ENCODE results near the gene RIPOR3.

Gene RIPOR3

DNA sequence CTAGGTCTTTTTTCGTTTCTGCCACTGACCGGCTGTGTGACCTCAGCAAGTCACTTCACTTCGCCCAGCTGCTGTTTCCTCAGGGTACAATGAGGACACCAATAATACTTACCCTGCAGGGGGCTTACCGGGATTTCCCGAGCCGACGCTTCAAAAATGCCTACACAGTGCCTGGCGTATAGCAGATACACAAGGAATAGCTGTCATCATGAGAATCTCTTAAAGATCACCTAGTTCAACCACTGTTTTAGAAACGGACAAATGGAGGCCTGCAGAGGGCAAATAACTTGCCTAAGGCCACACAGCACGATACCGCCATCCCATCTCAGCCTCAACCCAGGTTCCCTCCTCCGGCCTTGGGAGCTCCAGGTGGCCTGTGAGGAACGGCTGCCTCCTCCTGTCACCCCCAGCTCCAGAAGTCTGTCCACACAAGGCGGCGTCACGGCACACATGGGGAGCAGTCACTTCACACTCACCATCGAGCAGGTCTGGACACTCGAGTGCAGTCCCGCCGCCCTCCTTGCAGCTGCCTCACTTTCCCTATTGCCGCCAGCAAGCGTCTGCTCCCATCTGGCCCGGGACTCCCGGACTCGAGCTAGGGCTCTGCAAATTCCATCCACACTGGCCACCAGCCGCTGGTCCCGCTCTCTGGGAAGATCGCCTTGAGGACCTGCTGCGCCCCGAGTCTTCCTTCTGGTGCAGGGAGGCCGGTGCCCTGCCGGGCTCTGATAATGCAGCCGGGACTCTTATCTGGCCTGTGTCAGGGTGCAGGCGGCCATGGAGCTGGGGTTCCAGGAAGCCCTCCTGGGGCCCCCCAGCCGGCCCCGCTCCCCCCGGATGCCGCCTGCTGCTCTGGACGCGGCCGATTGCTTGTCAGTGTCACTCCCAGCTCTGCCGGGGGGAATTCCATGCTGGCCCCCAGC lies at the start of gene RIPOR3:
TSS of gene RIPOR3 (minus strand) at position 893 of the 923 bp plus-strand sequence. CDS start at position 479, 414 bp downstream.
- DNase-seq (ENCODE audit: insufficient read length, low spot score): no peak
- FAIRE-seq: no peak

DNA sequence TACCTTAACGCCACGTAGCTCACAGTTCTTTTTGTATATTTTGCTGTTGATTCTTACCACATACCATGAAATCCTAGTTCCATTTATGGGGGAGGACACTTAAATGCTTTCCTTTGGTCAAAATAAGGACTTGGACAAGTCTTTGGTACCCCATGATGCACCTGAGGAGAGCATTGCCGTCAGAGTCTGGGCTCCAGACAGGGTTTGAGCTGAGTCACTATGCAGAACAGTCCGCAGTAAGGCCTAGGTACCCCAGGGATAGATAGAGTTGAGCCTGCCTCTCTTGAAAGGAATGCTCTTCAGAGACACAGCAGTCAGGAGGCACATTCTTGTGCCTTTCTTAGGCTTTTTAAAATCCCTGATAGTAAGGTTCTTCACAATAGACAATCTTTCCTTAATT lies 46.0 kb upstream of the RIPOR3 start:
- DNase-seq (ENCODE audit: insufficient read length, low spot score) (no peak), FAIRE-seq (no peak)

GRCh38 chr20:50735813-50736212 lies 44.5 kb upstream of the RIPOR3 start:
- FAIRE-seq: no peak

GRCh38 chr20:50734730-50735679 lies 43.7 kb upstream of the RIPOR3 start:
- DNase-seq (ENCODE audit: insufficient read length, low spot score) (no peak), FAIRE-seq (no peak)

More at GRCh38 chr20:50735813-50736212, 44.5 kb upstream of the RIPOR3 start:
- DNase-seq (ENCODE audit: insufficient read length, low spot score): no peak

DNA sequence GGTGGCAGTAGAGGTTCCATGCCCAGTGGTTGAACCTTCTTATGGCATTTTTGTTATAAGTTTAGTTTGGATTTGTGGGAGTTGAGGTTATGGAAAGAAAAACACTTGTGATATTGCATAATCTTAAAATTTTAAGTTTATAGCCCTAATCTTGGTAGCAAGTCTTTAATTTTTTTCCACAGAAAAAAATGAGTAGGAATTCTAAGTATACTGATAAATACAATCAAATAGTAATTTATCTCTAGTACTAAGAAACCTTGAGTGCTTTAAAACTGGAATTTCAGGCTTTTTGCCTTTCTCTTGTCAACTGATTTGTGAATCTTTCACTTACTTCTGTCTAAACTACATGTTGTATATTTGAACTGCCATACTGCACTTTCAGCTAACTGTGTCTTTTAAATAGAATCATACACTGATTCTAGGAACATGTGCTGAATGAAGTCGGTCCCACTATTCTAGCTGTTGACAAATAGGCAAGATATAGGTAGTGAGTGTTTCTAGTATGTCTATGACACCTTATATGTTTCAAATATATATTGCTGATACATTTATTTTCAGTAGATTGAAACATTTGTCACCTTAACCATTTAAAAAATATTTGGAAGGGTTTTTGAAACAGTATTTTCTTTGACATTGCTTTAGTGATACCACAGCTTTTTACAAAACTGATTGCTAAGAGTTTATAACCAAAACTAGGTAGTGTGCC lies 42.5 kb upstream of the RIPOR3 start:
- peak; percentile 54 for FAIRE-seq
- DNase-seq (ENCODE audit: insufficient read length, low spot score): no peak

DNA sequence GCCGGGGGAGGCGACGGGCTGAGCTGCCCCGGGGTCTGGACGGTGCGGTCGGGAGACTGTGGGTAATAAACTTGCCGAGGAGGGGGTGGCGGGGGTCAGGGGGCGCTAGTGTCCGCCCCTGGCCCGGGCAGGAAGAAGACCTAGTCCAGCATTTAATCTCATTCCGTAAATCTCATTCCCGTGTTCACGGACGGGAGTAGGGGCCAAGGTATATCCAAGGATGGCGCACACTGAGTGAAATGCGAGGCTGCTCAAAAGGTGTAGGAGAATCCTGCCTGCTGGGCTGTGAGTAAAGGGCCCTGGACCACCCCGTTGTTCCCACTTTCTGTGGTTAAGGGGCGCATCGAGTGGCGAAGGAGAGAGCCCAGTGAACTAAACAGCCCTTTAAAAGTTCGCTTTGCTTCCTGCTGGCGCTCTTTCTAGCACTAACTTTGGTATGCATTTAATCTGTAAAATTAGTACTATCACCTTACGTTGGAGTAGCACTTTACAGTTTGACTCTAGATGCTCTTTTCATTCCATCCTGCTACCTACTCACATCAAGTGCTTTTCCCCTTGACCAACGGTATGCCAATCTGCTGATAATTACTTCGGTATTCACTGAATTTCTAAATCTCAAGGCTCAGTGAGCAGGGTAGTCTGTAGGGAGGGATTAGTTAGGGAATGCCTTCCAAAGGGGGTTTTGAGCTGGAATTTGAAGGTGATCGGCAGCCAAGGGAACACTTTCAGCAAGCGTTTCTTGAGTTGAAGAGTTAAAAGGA lies 40.8 kb upstream of the RIPOR3 start:
- FAIRE-seq: peak; percentile 76
- DNase-seq (ENCODE audit: insufficient read length, low spot score): no peak

DNA sequence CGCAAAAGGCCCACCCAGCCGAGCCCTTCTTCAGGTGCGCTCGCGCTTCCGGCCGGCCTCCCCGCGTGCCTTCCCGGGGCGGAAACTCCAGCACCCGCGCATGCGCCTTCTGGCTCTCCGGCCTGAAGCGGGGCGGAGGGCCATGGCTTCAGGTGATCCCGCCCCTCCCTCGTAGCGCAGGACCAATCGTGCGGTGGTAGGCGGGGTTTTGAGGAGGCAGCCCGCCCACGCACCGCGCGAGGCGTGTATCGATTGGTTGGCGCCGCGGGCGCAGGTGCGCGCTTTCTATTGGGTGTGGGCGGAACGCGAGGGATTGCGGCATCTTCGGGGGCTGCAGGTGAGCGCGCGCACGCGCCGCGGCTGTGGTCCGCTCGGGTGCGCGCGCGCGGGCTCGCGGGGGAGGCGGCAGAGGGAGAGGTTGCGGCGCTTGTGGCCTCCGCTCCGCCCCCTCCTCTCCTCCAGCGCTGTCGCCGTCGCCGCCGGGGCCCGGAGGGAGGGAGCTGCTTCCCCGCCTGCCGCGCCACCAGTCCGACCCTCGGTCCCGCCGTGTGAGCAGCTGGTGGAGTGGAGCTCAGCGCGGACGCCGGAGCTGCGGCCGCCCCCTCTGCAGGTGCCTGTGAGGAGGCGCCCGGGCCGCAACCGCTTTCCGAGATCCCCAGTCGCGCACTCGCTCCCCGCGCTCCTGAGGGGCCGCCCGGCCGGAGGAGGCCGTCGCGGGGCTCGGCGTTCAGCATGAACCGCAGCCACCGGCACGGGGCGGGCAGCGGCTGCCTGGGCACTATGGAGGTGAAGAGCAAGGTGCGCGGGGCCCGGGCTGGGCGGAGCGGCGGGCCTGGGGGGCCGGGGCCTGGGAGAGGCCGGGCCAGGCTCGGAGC lies 40.0 kb upstream of the RIPOR3 start, which contains the start of gene PARD6B:
TSS of gene PARD6B (plus strand) at position 526 of the 875 bp plus-strand sequence. CDS start at position 733, 207 bp downstream.
- DNase-seq (ENCODE audit: insufficient read length, low spot score) (peak; percentile 100), FAIRE-seq (peak; percentile 100)

- FAIRE-seq (no peak), DNase-seq (ENCODE audit: insufficient read length, low spot score) (no peak)
Measured at GRCh38 chr20:50730765-50731054, 39.4 kb upstream of the RIPOR3 start.

DNA sequence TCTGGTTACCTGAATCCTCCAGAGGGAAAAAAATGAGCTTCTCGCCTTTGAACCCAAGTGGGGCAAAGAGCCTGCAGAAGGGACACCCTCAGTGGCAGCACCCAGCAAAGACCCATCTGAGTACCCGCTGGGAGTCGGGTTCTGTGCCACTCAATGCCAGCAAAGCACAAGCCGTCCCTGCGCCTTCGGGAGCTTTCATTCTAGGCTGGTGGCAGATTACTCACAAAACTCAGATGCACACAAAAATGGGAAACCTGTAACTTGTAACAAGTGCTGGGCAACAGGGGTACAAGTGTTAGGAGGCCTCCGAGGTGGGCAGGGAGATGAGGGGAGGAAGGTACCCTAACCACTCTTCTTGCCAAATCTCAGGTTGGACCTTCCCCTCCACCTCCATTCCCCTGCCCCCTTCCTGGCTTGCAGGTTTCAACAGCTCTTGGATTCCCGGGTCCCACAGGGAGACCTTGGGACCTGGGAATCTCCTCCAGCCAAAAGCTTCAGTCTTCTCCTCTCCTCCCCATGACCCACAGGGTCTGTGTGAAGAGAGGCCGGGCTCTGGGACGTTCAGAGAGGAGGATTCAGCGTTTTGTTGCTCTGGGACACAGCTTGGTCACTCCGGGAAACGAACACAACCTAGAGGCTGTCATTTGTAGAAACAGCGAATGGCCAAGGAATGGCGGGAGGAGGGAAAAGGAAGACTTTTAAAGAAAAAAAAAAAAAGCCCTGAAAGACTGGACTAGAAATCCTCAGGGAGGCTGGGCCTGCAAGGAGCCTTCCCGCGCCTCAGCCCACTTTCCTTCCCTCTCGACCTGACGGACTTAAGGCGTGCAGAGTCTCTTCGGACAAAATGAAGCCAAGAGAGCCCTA lies 38.8 kb upstream of the RIPOR3 start:
- FAIRE-seq (peak; percentile 44), DNase-seq (ENCODE audit: insufficient read length, low spot score) (no peak)

DNA sequence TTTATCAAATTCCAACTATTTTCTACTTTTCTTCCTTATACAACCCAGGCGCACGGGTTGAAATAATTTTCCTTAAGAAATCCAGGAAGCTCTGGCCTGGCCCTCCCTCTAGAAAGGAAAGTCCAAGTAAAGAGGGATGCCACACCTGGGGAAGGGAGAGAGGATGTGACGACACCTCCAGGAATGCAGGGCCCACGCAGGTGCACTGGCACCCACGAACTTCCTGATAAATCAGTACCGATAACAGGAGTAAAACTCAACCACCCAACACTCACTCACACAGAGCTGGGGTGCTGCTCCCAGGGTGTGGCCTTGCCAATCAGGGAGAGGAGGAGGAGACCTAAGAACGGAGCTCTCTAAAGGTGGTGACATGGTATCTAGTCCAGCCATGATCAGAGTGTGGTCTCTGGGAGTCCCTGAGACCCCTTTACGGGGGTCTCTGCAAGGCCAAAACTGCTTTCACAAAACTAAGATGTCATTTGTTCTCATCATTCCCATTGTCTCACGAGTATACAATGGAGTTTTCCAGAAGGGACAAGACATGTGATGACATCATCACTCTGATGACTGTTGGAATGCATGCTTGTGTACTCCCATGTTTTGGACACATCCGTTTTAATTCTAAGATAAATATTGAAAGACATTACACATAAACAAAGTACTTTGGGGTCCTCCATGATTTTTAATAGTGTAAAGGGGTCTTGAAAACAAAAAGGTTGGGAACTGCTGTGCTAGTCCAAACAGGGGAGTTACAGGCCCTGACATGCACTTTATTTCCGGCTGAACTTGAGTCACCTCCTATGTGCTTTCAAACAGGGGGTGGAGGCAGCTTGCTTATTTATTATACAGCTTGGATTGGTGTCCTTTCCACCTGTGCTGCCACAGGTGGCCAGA lies 37.9 kb upstream of the RIPOR3 start:
- DNase-seq (ENCODE audit: insufficient read length, low spot score) (no peak), FAIRE-seq (peak; percentile 69)

DNA sequence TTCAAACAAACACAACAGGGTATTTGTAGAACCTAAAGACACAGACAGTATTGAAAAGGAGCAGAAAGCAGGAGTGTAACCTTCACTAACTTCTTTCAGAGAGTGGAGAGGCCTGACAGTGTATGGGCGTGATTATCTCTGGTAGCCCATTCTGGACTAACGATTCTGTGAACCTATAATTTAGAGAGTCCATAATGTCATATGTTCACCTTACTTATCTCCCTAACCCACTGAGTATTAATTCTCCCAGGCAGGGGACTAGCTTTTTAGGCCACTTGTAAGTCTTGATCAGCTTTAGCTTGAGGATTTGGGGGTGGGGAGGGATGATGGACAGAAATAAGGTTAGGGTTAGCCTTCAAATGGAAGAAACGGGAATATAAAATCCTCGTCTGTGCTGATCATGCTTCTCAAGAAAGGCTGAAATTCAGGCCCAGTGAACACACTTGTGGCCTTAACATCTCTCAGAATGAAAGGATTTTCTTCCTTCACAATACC lies 37.2 kb upstream of the RIPOR3 start:
- DNase-seq (ENCODE audit: insufficient read length, low spot score) (no peak), FAIRE-seq (no peak)

GRCh38 chr20:50727792-50728485 lies 36.6 kb upstream of the RIPOR3 start:
- DNase-seq (ENCODE audit: insufficient read length, low spot score) (no peak), FAIRE-seq (no peak)

GRCh38 chr20:50726955-50727791 lies 35.8 kb upstream of the RIPOR3 start:
- no peak for DNase-seq (ENCODE audit: insufficient read length, low spot score)

DNA sequence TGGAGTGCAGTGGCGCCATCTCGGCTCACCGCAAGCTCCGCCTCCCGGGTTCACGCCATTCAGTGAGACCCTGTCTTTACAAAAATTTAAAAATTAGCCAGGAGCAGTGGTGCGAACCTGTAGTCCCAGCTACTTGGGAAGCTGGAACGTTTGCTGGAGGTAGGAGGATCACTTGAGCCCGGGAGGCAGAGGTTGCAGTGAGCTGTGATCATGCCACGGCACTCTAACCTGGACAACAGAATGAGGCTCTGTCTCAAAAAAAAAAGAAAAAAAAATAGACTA lies 34.3 kb upstream of the RIPOR3 start:
- no peak for FAIRE-seq
- DNase-seq (ENCODE audit: insufficient read length, low spot score): no peak

More at GRCh38 chr20:50726955-50727791, 35.8 kb upstream of the RIPOR3 start:
- no peak for FAIRE-seq

- DNase-seq (ENCODE audit: insufficient read length, low spot score) (peak; percentile 98), FAIRE-seq (peak; percentile 99)
Measured at GRCh38 chr20:50724851-50725723, 33.7 kb upstream of the RIPOR3 start.
